22Rv1 (cell line): ENCODE results near the gene ZNF385D.

ENCODE experiments used
- ZFX ChIP-seq: fragments of 450-650 bp; IDR thresholded peaks from 2 replicates; pipeline ENCODE4 v1.6.1; 2017; ENCODE audit warnings: antibody characterized with exemption, borderline replicate concordance
- TF ChIP-seq, protein P1 (sequence below): fragments of 450-650 bp; IDR thresholded peaks from 2 replicates; pipeline ENCODE4 v1.5.1; 2017; ENCODE audit warnings: mild to moderate bottlenecking

DNA sequence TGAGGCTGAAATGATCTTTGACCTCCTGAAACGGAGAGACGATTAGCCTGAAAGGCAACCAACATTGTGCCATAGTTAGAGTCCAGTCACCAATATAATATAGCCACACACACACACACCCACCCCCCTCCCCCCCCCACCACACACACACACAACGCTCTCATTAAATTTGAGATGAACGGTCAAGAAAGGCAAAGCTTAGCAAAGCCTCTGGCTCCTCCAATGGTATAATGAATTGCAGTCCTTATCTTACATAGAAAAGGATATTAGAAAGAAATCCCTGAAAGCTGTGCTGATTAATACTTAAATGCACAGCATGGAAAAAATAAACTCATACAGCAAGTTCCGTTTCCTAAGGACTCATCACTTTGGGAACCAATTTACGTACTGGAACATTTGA lies 876 bp upstream of the ZNF385D start:
- TF ChIP-seq, protein P1, sequence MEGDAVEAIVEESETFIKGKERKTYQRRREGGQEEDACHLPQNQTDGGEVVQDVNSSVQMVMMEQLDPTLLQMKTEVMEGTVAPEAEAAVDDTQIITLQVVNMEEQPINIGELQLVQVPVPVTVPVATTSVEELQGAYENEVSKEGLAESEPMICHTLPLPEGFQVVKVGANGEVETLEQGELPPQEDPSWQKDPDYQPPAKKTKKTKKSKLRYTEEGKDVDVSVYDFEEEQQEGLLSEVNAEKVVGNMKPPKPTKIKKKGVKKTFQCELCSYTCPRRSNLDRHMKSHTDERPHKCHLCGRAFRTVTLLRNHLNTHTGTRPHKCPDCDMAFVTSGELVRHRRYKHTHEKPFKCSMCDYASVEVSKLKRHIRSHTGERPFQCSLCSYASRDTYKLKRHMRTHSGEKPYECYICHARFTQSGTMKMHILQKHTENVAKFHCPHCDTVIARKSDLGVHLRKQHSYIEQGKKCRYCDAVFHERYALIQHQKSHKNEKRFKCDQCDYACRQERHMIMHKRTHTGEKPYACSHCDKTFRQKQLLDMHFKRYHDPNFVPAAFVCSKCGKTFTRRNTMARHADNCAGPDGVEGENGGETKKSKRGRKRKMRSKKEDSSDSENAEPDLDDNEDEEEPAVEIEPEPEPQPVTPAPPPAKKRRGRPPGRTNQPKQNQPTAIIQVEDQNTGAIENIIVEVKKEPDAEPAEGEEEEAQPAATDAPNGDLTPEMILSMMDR = no peak
- no peak for TF ChIP-seq ZFX
